ENCODE measurements around the gene KCNMA1.

KCNMA1 gene

GRCh38 chr10:77378366-77379349 is 258.9 kb downstream of the KCNMA1 start:
- H3K4me3 ChIP-seq (ENCODE audit: low read depth, low read length): no peak overlapping the region
- TF ChIP-seq CTCF (IDR thresholded peaks at IDR 0.05; ENCODE audit: low read depth, low read length): no peak

- no peak for TF ChIP-seq CTCF (IDR thresholded peaks at IDR 0.05; ENCODE audit: low read depth, low read length)
- no peak overlapping the region for H3K4me3 ChIP-seq (ENCODE audit: low read depth, low read length)
Measured at GRCh38 chr10:77377678-77378352, 259.8 kb downstream of the KCNMA1 start.

- TF ChIP-seq CTCF (IDR thresholded peaks at IDR 0.05; ENCODE audit: low read depth, low read length): no peak
- H3K4me3 ChIP-seq (ENCODE audit: low read depth, low read length): no peak overlapping the region
Measured at GRCh38 chr10:77377034-77377433, 260.6 kb downstream of the KCNMA1 start.

GRCh38 chr10:77374189-77374656 is 263.4 kb downstream of the KCNMA1 start:
- no peak for TF ChIP-seq CTCF (IDR thresholded peaks at IDR 0.05; ENCODE audit: low read depth, low read length)
- no peak overlapping the region for H3K4me3 ChIP-seq (ENCODE audit: low read depth, low read length)

GRCh38 chr10:77371848-77372799 is 265.5 kb downstream of the KCNMA1 start:
- no peak overlapping the region for H3K4me3 ChIP-seq (ENCODE audit: low read depth, low read length)
- TF ChIP-seq CTCF (IDR thresholded peaks at IDR 0.05; ENCODE audit: low read depth, low read length): no peak

GRCh38 chr10:77371421-77371820 is 266.2 kb downstream of the KCNMA1 start:
- H3K4me3 ChIP-seq (ENCODE audit: low read depth, low read length): no peak overlapping the region
- no peak for TF ChIP-seq CTCF (IDR thresholded peaks at IDR 0.05; ENCODE audit: low read depth, low read length)
